NCI-H526 (cell line): ENCODE measurements around the gene UNC13A.

Source experiments
- DNase-seq, 2 experiments: peaks; one replicate each; lab custom pipeline; 2025; lab: John Stamatoyannopoulos, UW

Gene UNC13A

DNA sequence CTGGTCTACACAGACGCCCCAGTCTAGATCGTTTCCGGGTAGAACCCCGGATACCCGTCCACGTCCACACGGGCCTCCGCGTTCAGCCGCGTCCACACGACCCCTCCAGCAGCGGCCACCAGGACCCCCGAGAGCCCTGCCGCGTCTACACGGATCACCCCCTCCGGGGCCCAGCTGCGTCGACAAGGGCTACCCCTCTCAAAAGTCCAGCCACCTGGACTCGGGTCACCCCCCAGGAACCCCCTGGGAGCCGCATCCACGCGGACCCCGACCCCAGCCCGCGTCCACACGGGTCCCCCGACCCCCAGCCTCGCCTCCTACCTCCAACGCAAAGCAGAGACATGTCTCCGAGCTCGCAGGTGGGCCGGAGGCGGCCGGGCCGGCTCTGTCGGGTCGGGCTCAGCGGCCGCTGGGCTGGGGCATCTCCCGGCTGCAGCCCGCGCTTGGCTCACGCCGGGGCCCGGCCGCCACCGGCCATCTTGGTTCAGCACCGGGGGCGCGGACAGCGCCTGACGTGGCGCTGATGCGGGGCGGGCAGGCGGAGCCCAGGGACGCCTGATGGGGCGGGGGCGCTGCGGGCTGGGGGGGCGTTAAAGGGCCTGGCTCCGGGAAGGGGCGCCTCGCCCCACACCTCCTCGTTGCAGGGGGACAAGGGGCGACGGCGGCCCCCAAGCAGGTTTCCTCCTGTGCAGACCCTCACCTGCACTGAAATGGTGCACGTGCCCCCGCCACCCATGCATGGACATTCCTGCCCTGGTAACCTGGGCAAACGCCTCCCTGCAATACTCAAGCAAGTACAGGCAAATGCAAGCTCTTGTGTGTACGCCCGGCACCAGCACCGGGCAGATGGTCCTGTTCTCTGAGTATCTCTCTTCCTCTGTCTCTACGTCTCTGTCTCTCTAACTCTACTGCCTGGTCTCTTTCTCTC, at the start of gene UNC13A:
TSS of gene UNC13A (minus strand) at position 498 of the 928 bp plus-strand sequence. CDS start at position 343, 155 bp downstream.
- DNase-seq, result peak in 1 of 2 experiments; percentile 65

- DNase-seq, result no peak
Measured at GRCh38 chr19:17737690-17738153, 49.6 kb upstream of the UNC13A start.

GRCh38 chr19:17735410-17735809, 47.3 kb upstream of the UNC13A start:
- no peak for DNase-seq

DNA sequence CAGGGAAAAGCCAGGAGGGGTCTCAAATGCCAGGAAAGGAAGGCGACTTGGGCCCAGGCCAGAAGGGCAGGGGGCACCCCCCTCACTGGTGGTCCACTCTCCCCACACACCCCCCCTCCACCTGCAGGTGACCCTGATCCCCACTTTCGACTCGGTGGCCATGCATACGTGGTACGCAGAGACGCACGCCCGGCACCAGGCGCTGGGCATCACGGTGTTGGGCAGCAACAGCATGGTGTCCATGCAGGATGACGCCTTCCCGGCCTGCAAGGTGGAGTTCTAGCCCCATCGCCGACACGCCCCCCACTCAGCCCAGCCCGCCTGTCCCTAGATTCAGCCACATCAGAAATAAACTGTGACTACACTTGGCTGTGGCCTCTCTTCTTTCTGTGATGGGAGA, 46.0 kb upstream of the UNC13A start:
- DNase-seq, result no peak

GRCh38 chr19:17733127-17733526, 45.0 kb upstream of the UNC13A start:
- DNase-seq, result no peak

GRCh38 chr19:17727843-17728242, 39.7 kb upstream of the UNC13A start:
- no peak for DNase-seq

GRCh38 chr19:17726964-17727773, 39.0 kb upstream of the UNC13A start:
- DNase-seq, result no peak

DNA sequence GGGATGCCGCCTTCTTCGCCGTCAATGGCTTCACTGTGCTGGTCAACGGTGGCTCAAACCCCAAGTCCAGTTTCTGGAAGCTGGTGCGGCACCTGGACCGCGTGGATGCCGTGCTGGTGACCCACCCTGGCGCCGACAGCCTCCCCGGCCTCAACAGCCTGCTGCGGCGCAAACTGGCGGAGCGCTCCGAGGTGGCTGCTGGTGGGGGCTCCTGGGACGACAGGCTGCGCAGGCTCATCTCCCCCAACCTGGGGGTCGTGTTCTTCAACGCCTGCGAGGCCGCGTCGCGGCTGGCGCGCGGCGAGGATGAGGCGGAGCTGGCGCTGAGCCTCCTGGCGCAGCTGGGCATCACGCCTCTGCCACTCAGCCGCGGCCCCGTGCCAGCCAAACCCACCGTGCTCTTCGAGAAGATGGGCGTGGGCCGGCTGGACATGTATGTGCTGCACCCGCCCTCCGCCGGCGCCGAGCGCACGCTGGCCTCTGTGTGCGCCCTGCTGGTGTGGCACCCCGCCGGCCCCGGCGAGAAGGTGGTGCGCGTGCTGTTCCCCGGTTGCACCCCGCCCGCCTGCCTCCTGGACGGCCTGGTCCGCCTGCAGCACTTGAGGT, 38.1 kb upstream of the UNC13A start:
- DNase-seq, result no peak

DNA sequence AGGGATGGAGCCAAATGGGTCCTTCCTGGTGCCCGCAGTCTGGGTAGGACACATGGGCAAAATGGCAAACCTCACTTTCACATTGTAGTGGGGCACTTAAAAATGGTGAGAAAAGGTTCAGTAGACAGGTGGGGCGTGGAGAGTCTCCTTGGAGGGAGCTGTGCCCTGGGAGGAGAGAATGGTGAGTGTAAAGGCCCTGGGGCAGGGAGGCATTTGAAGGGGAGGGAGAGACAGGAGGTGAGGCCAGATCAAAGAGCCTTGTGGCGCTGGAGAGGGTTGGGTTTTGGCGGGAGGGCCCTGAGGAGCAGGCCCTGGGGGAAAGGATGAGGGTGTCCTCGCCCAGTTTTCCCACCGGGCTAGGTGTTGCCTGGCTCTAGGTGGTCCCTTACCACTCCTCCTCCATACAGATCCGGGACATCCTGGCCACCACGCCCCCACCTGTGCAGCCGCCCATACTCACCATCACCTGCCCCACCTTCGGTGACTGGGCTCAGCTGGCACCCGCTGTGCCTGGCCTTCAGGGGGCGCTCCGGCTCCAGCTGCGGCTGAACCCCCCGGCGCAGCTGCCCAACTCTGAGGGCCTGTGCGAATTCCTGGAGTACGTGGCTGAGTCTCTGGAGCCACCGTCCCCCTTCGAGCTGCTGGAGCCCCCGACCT, 37.4 kb upstream of the UNC13A start:
- no peak for DNase-seq

DNA sequence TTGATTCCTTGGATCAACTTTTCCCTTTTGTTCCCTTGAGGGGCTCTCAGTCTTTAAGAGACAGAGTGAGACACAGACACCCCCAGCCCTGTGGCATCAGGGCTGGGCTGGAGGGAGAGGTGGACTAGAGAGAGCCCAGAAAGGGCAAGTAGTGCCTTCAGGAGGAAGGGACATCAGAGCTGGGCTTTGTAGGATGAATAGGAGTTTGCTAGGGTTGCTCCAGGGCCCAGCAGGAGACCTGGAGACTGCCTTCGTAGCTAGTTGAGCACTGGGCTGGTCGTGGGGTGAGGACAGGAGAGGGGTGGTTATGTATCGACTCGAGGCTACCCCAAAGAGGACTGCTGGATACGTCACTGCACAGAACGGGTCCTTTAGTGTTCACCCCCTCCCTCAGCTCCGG, 36.5 kb upstream of the UNC13A start:
- no peak for DNase-seq

GRCh38 chr19:17722655-17723240, 34.6 kb upstream of the UNC13A start:
- DNase-seq, result no peak

GRCh38 chr19:17721821-17722220, 33.7 kb upstream of the UNC13A start:
- DNase-seq, result no peak

- no peak for DNase-seq
Measured at GRCh38 chr19:17721111-17721628, 33.0 kb upstream of the UNC13A start.

GRCh38 chr19:17720440-17720839, 32.3 kb upstream of the UNC13A start:
- no peak for DNase-seq

DNA sequence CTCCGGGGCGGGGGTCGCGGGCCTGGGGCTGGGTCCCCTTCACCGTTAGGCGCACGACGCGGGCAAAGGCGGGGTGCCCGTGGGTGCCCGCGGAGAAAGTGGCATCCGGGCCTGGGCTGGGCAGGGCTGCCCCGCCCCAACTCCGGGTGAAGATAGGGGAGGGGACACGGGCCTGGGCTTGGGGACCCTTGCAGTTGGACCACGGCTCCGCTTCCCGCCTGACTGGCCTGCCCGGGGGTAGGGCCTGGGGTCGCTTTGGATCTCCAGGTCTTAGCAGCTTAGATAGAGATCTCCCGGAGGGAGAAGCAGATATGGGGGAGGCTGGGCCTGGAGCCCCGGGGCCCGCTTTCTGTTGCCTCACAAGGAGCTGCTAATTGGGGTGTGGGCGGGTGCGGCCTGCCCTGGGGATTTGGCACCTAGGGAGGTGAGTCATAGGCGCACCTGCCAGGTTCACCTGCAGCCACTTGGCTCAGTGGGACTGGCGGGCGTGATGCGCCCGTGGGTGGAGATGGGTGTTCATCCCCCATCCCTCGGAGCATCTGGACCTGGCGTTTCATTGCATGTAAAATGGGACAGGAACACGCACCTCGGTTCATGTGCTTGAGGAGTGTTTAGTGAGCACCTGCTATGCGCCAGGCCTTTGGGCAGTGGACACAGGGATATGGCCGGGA, 31.7 kb upstream of the UNC13A start:
- peak in 1 of 2 experiments; percentile 16 for DNase-seq

- DNase-seq, result peak in 1 of 2 experiments; percentile 54
Measured at GRCh38 chr19:17718947-17719711, 31.0 kb upstream of the UNC13A start, which contains the start of gene MAP1S. Gene MAP1S (plus strand): TSS chr19:17719480. CDS start chr19:17719503, 23 bp downstream.

GRCh38 chr19:17718550-17718946, 30.4 kb upstream of the UNC13A start:
- DNase-seq, result peak in 1 of 2 experiments; percentile 9

GRCh38 chr19:17716309-17716929, 28.3 kb upstream of the UNC13A start:
- no peak for DNase-seq

DNA sequence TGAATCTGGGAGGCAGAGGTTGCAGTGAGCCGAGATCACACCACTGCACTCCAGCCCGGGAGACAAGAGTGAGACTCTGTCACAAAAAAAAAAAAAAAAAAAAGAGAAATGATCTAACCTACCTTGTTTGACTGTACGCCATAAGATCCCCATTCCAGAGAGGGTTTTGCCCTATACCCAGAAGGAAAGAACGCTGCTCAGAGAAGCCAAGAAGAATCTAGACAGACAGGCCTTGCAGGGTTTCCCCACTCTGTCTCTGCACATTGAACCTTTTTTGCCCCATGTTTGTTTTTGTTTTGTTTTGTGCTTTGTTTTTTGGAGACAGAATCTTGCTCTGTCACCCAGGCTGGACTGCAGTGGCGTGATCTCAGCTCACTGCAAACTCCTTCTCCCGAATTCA, 23.7 kb upstream of the UNC13A start:
- no peak for DNase-seq
